K562 (cell line): ENCODE results near the gene COQ7. TPM values are rescaled to one million over a fixed set of nuclear protein-coding genes. Genes with fewer than 3 reads are reported as not detected.
A peak's percentile ranks its signal among the peaks of the same experiment; 100 is the strongest.

ENCODE experiments used
- NCOA2 ChIP-seq, 2 experiments: fragments of 450-650 bp; IDR thresholded peaks; 2 replicates each; pipeline ENCODE4 v1.6.1; 2018; ENCODE audit warnings: mild to moderate bottlenecking in 2 of 2, moderate library complexity in 1 of 2; ENCODE audit not compliant: partially characterized antibody in 2 of 2
- RBM14 ChIP-seq: fragments of 200-400 bp; formaldehyde crosslinking; IDR thresholded peaks from 2 replicates; pipeline ENCODE4 v1.6.1; 2018; ENCODE audit warnings: low read depth, mild to moderate bottlenecking, low read length, moderate library complexity, borderline replicate concordance; ENCODE audit not compliant: insufficient read depth
- ZNF318 ChIP-seq, 2 experiments: fragments of 450-650 bp; IDR thresholded peaks; 2 replicates each; pipeline ENCODE4 v1.6.1; 2016; ENCODE audit warnings: mild to moderate bottlenecking in 2 of 2, borderline replicate concordance in 1 of 2, low read depth in 1 of 2, moderate library complexity in 1 of 2
- ZNF354B ChIP-seq: fragments of 250-450 bp; sonication (Bioruptor Pico); IDR thresholded peaks from 2 replicates; pipeline ENCODE4 v1.4.0; 2020
- ZNF384 ChIP-seq: IDR thresholded peaks from 2 replicates; pipeline ENCODE4 v1.6.1; 2012; ENCODE audit warnings: low read depth, low read length, improper control_type of control experiment
- ZNF609 ChIP-seq: sonication (generic); formaldehyde crosslinking; IDR thresholded peaks from 2 replicates; pipeline ENCODE4 v1.8.1; 2023; ENCODE audit warnings: missing genetic modification reagents, mild to moderate bottlenecking, borderline replicate concordance
- ZNF740 ChIP-seq, 3 experiments: fragments of 200-800 bp in 1 of 3; sonication (Bioruptor generic) in 1 of 3; sonication (generic) in 1 of 3; formaldehyde crosslinking in 1 of 3; IDR thresholded peaks; 2 replicates each; pipeline versions ENCODE4 v1.6.1 to v1.8.0; 2016 to 2022; ENCODE audit warnings: mild to moderate bottlenecking in 2 of 3, missing compliant biosample characterization in 2 of 3, missing genetic modification characterization in 2 of 3, missing genetic modification reagents in 1 of 3
- polyA plus RNA-seq, 8 experiments: library from polyadenylated mRNA; depleted of rRNA in 4 of 8; stranded (reverse) in 5 of 8; unstranded in 3 of 8; fragments of >200 nt; fragmentation: Nextera tagmentation in 2 of 8; fragmentation: Illumina TruSeq in 1 of 8; extraction: Ambion mirVana in 2 of 8; extraction: Trizol in 1 of 8; gene quantifications; 2 replicates each; pipeline versions ENCODE4 v1.2.1 to v1.2.3, GENCODE V29; 2011 to 2014; ENCODE audit warnings: inconsistent platforms in 1 of 8, missing spikeins in 1 of 8
- total RNA-seq, 7 experiments: library from RNA; depleted of rRNA in 6 of 7; stranded (reverse); fragments of >200 nt in 6 of 7; fragmentation: Illumina TruSeq in 2 of 7; extraction: Trizol in 2 of 7; gene quantifications; 2 replicates each; pipeline versions ENCODE4 v1.2.1 to v1.2.3, GENCODE V29; 2011 to 2021; ENCODE audit warnings: low replicate concordance in 1 of 7
- TF ChIP-seq, protein P1 (sequence below): fragments of 250-450 bp; sonication (Bioruptor Pico); IDR thresholded peaks from 2 replicates; pipeline ENCODE4 v1.8.0; 2022; ENCODE audit warnings: inconsistent platforms, mild to moderate bottlenecking, moderate library complexity, borderline replicate concordance

COQ7 gene
- total and polyA plus RNA-seq, 9 of the 15 experiments (the other 6 are each of a cell fraction or from before 2014, with no cell fraction given): 2.3 to 26.1 (median 15.2) TPM

GRCh38 chr16:19067349-19068236 lies at the start of gene COQ7 (continued):
- TF ChIP-seq ZNF740 (CRISPR knock-in tag; IDR thresholded peaks at IDR 0.05) (no peak), ZNF740 (tag; IDR thresholded peaks at IDR 0.05) (no peak), ZNF384 (peak; percentile 38; the same call in 1 of the 2 replicates), ZNF318 (IDR thresholded peaks at IDR 0.05; ENCODE audit: borderline replicate concordance in 1 of 2, low read depth in 1 of 2) (peak in 1 of 2 experiments; percentile 78; a peak in 2 of 4 replicates), ZNF354B (no peak), ZNF609 (no peak), RBM14 (no peak), NCOA2 (IDR thresholded peaks at IDR 0.05; ENCODE audit: partially characterized antibody in 2 of 2) (no peak)
- TF ChIP-seq, protein P1, sequence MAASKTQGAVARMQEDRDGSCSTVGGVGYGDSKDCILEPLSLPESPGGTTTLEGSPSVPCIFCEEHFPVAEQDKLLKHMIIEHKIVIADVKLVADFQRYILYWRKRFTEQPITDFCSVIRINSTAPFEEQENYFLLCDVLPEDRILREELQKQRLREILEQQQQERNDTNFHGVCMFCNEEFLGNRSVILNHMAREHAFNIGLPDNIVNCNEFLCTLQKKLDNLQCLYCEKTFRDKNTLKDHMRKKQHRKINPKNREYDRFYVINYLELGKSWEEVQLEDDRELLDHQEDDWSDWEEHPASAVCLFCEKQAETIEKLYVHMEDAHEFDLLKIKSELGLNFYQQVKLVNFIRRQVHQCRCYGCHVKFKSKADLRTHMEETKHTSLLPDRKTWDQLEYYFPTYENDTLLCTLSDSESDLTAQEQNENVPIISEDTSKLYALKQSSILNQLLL (CRISPR knock-in tag): no peak
